Measurements from ENCODE around the gene LMNA.
A peak's percentile ranks its signal among the peaks of the same experiment; 100 is the strongest.

LMNA gene

GRCh38 chr1:156135930-156136871 lies 21.7 kb downstream of the LMNA start:
- Histone ChIP-seq H3K4me1 (ENCODE audit: insufficient read depth, low read length) (no peaks in the 10 kb centered on the region), H3K9ac (ENCODE audit: low read depth, low read length) (no peak overlapping the region), H3K27me3 (ENCODE audit: insufficient read depth, low read length) (no peaks in the 10 kb centered on the region), H3K4me3 (ENCODE audit: low read length) (no peak overlapping the region), H3K9me3 (ENCODE audit: insufficient read depth, low read depth, low read length) (no peaks in the 10 kb centered on the region), H3K36me3 (ENCODE audit: insufficient read depth, low read length) (peaks cover 59% of the 10 kb centered on the region), H3K27ac (ENCODE audit: low read depth, low read length) (no peak overlapping the region)
- 95% methylated on average over 34 of the region's 34 CpGs for WGBS

DNA sequence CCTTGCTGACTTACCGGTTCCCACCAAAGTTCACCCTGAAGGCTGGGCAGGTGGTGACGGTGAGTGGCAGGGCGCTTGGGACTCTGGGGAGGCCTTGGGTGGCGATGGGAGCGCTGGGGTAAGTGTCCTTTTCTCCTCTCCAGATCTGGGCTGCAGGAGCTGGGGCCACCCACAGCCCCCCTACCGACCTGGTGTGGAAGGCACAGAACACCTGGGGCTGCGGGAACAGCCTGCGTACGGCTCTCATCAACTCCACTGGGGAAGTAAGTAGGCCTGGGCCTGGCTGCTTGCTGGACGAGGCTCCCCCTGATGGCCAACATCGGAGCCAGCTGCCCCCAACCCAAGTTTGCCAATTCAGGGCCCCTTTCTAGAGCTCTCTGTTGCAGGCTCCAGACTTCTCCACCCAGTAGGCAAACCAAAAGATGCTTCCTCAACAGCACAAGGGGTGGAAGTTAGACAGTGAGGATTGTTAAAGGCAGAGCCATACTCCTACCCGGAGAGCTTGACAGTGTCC lies 22.5 kb downstream of the LMNA start:
- H3K27me3 ChIP-seq (ENCODE audit: insufficient read depth, low read length), result no peaks in the 10 kb centered on the region
- no peaks in the 10 kb centered on the region for H3K9me3 ChIP-seq (ENCODE audit: insufficient read depth, low read depth, low read length)
- peaks cover 53% of the 10 kb centered on the region for H3K36me3 ChIP-seq (ENCODE audit: insufficient read depth, low read length)
- no peak overlapping the region for H3K9ac ChIP-seq (ENCODE audit: low read depth, low read length)
- peaks cover 5% of the 10 kb centered on the region; the same call in 1 of the 2 replicates for H3K4me1 ChIP-seq (ENCODE audit: insufficient read depth, low read length)
- H3K27ac ChIP-seq (ENCODE audit: low read depth, low read length), result no peak overlapping the region
- H3K4me3 ChIP-seq (ENCODE audit: low read length), result no peak overlapping the region
- 82% methylated on average over 12 of the region's 12 CpGs for WGBS

DNA sequence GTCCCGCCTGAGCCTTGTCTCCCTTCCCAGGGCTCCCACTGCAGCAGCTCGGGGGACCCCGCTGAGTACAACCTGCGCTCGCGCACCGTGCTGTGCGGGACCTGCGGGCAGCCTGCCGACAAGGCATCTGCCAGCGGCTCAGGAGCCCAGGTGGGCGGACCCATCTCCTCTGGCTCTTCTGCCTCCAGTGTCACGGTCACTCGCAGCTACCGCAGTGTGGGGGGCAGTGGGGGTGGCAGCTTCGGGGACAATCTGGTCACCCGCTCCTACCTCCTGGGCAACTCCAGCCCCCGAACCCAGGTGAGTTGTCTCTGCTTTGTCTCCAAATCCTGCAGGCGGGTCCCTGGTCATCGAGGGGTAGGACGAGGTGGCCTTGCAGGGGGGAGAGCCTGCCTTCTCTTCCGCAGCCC lies 24.0 kb downstream of the LMNA start:
- H3K36me3 ChIP-seq (ENCODE audit: insufficient read depth, low read length), result peaks cover 50% of the 10 kb centered on the region
- H3K4me3 ChIP-seq (ENCODE audit: low read length), result no peak overlapping the region
- H3K4me1 ChIP-seq (ENCODE audit: insufficient read depth, low read length), result peaks cover 5% of the 10 kb centered on the region; the same call in 1 of the 2 replicates
- H3K27me3 ChIP-seq (ENCODE audit: insufficient read depth, low read length), result no peaks in the 10 kb centered on the region
- H3K27ac ChIP-seq (ENCODE audit: low read depth, low read length), result no peak overlapping the region
- WGBS, result 95% methylated on average over 22 of the region's 22 CpGs
- H3K9me3 ChIP-seq (ENCODE audit: insufficient read depth, low read depth, low read length), result no peaks in the 10 kb centered on the region
- H3K9ac ChIP-seq (ENCODE audit: low read depth, low read length), result no peak overlapping the region

DNA sequence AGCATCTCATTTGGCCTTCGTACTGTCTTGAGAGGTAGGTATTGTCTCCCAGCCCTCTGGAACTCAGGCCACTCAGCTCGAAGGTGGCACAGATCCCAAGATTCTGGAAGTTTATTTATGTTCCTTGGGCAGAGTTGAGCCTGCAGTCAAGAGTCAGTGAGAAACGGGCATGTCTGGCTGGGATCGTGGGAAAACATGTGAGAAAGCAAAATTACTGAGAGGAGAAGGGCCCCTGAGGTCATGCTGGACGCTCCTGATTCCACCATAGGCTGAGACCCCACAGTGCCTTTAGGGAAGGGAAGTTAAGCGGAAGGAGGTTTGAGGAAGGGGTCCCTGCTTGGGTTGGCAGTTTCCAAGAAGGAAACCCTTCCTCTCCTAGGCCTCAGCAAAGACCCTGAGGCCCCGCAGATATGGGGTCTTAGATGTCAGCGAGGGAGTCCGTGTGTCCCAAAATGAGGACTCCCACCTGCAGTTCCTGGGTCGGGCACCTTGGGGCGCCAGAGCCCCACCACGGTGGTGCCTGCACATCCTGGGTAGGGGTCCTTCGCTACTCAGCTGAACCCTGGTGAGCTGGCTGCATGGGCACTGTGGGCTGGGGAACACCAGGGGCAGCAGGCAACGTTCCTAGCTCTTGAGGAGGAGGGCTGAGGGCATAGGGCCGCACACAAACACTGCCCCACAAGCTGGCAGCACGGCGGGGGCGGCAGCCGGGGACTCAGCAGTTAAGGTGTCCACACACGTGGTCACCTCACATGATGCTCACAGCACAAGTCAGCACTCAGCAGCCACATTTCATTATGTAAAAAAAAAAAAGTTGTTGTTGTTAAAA lies 26.6 kb downstream of the LMNA start:
- Histone ChIP-seq H3K36me3 (ENCODE audit: insufficient read depth, low read length) (peaks cover 24% of the 10 kb centered on the region), H3K4me3 (ENCODE audit: low read length) (no peak overlapping the region), H3K27me3 (ENCODE audit: insufficient read depth, low read length) (no peaks in the 10 kb centered on the region), H3K9ac (ENCODE audit: low read depth, low read length) (no peak overlapping the region), H3K4me1 (ENCODE audit: insufficient read depth, low read length) (peaks cover 6% of the 10 kb centered on the region), H3K9me3 (ENCODE audit: insufficient read depth, low read depth, low read length) (no peaks in the 10 kb centered on the region), H3K27ac (ENCODE audit: low read depth, low read length) (no peak overlapping the region)
- WGBS, result 59% methylated on average over 20 of the region's 20 CpGs

GRCh38 chr1:156143765-156144489 lies 29.4 kb downstream of the LMNA start:
- no peaks in the 10 kb centered on the region for H3K9me3 ChIP-seq (ENCODE audit: insufficient read depth, low read depth, low read length)
- no peaks in the 10 kb centered on the region for H3K36me3 ChIP-seq (ENCODE audit: insufficient read depth, low read length)
- 91% methylated on average over 11 of the region's 11 CpGs for WGBS
- peaks cover 25% of the 10 kb centered on the region for H3K4me1 ChIP-seq (ENCODE audit: insufficient read depth, low read length)
- no peak overlapping the region for H3K27ac ChIP-seq (ENCODE audit: low read depth, low read length)
- no peaks in the 10 kb centered on the region for H3K27me3 ChIP-seq (ENCODE audit: insufficient read depth, low read length)
- no peak overlapping the region for H3K4me3 ChIP-seq (ENCODE audit: low read length)
- no peak overlapping the region for H3K9ac ChIP-seq (ENCODE audit: low read depth, low read length)

- 87% methylated on average over 5 of the region's 5 CpGs for WGBS
- H3K9ac ChIP-seq (ENCODE audit: low read depth, low read length), result no peak overlapping the region
- H3K4me1 ChIP-seq (ENCODE audit: insufficient read depth, low read length), result peaks cover 33% of the 10 kb centered on the region
- H3K4me3 ChIP-seq (ENCODE audit: low read length), result no peak overlapping the region
- no peaks in the 10 kb centered on the region for H3K9me3 ChIP-seq (ENCODE audit: insufficient read depth, low read depth, low read length)
- no peaks in the 10 kb centered on the region for H3K36me3 ChIP-seq (ENCODE audit: insufficient read depth, low read length)
- no peak overlapping the region for H3K27ac ChIP-seq (ENCODE audit: low read depth, low read length)
- no peaks in the 10 kb centered on the region for H3K27me3 ChIP-seq (ENCODE audit: insufficient read depth, low read length)
Measured at GRCh38 chr1:156144742-156145141, 30.2 kb downstream of the LMNA start.

DNA sequence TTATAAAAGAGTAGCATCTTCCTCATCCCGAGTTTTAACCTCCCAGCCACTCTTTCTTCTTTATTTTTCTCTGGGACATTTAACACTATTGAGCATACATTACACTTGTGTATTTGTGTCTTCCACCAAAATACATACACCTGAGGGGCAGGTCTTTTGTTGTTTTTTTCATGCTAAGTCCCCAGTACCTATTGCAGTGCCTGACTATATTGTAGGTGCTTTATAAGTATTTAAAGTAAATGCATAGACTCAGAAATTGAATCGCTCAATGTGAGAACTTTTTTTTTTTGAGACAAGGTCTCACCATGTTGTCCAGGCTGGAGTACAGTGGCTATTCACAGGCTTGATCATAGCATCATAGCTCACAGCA lies 31.1 kb downstream of the LMNA start:
- Histone ChIP-seq H3K9me3 (ENCODE audit: insufficient read depth, low read depth, low read length) (no peaks in the 10 kb centered on the region), H3K4me1 (ENCODE audit: insufficient read depth, low read length) (peaks cover 39% of the 10 kb centered on the region), H3K27ac (ENCODE audit: low read depth, low read length) (no peak overlapping the region), H3K36me3 (ENCODE audit: insufficient read depth, low read length) (no peaks in the 10 kb centered on the region), H3K4me3 (ENCODE audit: low read length) (no peak overlapping the region), H3K9ac (ENCODE audit: low read depth, low read length) (no peak overlapping the region), H3K27me3 (ENCODE audit: insufficient read depth, low read length) (no peaks in the 10 kb centered on the region)
- WGBS, result 88% methylated on average over 2 of the region's 2 CpGs

DNA sequence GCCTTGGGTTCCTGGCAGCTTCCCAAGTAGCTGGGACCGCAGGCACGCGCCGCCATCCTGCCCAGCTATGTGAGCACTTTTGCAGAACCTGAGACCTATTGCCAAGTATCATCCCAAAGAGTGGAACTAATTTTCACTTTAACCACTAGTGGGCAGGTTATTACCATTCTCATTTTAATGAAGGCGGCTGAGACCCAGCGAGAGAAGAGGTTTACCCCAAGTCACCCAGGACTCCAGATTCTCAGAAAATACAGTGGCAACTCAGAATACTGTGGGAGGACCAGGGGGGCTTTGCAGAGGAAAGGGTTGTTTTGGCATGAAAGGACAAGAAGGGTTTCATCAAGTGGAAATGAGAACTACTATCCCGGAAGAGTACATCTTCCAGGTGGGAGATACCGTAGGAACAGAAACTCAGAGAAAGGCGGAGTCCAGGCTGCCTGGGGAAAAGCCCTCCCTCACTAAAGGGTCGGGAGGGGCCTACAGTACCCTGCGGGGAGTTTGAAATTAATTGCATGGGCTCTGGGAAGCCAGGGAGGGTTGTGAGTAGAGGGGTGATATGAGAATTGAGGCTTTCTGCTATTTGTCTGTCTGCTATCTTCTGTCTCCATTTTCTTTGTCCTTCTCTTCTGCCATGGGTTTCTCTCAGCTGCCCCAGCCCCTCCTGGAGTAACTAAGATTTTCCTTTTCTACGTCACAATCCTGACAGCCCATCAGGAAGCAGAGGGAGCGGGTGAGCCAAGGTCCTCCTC lies 31.7 kb downstream of the LMNA start:
- H3K27ac ChIP-seq (ENCODE audit: low read depth, low read length), result peak overlapping the region; percentile 15; the same call in 1 of the 2 replicates
- WGBS, result 31% methylated on average over 13 of the region's 13 CpGs
- no peaks in the 10 kb centered on the region for H3K9me3 ChIP-seq (ENCODE audit: insufficient read depth, low read depth, low read length)
- H3K4me1 ChIP-seq (ENCODE audit: insufficient read depth, low read length), result peaks cover 42% of the 10 kb centered on the region
- no peaks in the 10 kb centered on the region for H3K36me3 ChIP-seq (ENCODE audit: insufficient read depth, low read length)
- no peaks in the 10 kb centered on the region for H3K27me3 ChIP-seq (ENCODE audit: insufficient read depth, low read length)
- peak overlapping the region; percentile 18 for H3K4me3 ChIP-seq (ENCODE audit: low read length)
- H3K9ac ChIP-seq (ENCODE audit: low read depth, low read length), result no peak overlapping the region

DNA sequence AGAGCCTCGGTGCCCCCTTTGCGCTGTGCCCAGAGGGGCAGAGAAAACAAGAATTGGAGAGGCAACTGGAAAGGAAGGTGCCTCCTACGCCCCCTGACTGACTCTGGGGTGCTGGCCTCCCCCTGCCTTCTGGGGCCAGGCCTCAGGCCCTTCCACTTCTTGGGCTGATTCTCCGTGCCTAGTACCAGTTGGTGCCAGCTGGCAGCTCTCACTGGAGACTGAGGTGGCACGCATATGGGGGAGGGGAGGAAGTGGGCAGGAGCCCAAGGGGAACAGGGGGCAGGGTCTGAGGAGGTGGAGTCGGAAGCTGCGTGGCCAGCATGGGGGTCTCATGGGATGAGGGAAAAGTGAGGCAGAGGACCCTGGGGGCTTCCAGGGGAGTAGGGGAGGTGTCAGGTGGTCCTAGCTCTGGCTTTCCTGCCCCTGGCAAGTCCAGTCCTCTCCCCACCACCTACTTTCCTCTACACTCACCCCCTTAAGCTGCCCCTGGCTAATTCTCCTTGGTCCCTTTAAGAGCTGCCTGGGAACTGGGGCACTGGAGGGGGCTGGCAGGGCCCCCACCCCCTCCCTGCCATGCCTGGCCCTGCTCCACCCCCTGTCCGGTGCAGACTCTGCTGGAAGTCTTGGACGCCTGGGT lies 32.4 kb downstream of the LMNA start:
- H3K36me3 ChIP-seq (ENCODE audit: insufficient read depth, low read length), result no peaks in the 10 kb centered on the region
- H3K27me3 ChIP-seq (ENCODE audit: insufficient read depth, low read length), result no peaks in the 10 kb centered on the region
- no peak overlapping the region for H3K9ac ChIP-seq (ENCODE audit: low read depth, low read length)
- no peak overlapping the region for H3K4me3 ChIP-seq (ENCODE audit: low read length)
- H3K4me1 ChIP-seq (ENCODE audit: insufficient read depth, low read length), result peaks cover 37% of the 10 kb centered on the region
- peak overlapping the region; percentile 15; the same call in 1 of the 2 replicates for H3K27ac ChIP-seq (ENCODE audit: low read depth, low read length)
- H3K9me3 ChIP-seq (ENCODE audit: insufficient read depth, low read depth, low read length), result no peaks in the 10 kb centered on the region
- 67% methylated on average over 9 of the region's 9 CpGs for WGBS

GRCh38 chr1:156148216-156148615 lies 33.7 kb downstream of the LMNA start:
- H3K36me3 ChIP-seq (ENCODE audit: insufficient read depth, low read length), result no peaks in the 10 kb centered on the region
- no peak overlapping the region for H3K4me3 ChIP-seq (ENCODE audit: low read length)
- no peak overlapping the region for H3K9ac ChIP-seq (ENCODE audit: low read depth, low read length)
- H3K4me1 ChIP-seq (ENCODE audit: insufficient read depth, low read length), result peaks cover 45% of the 10 kb centered on the region
- no peak overlapping the region for H3K27ac ChIP-seq (ENCODE audit: low read depth, low read length)
- 97% methylated on average over 6 of the region's 6 CpGs for WGBS
- no peaks in the 10 kb centered on the region for H3K27me3 ChIP-seq (ENCODE audit: insufficient read depth, low read length)
- H3K9me3 ChIP-seq (ENCODE audit: insufficient read depth, low read depth, low read length), result no peaks in the 10 kb centered on the region
